G401.6 (cell line): Measurements from ENCODE around the gene LCP2.

Experiments used
- FAIRE-seq: peaks from 2 replicates; lab custom pipeline; 2012; peaks lifted over from hg19 to GRCh38; lab: Jason Lieb, UNC

The LCP2 gene

GRCh38 chr5:170296036-170296934, 1.3 kb downstream of the LCP2 start:
- FAIRE-seq: no peak

GRCh38 chr5:170294556-170294955, 3.0 kb downstream of the LCP2 start:
- no peak for FAIRE-seq

- FAIRE-seq: no peak
Measured at GRCh38 chr5:170294057-170294456, 3.5 kb downstream of the LCP2 start.

GRCh38 chr5:170293273-170293672, 4.3 kb downstream of the LCP2 start:
- no peak for FAIRE-seq

- no peak for FAIRE-seq
Measured at GRCh38 chr5:170292179-170293104, 5.1 kb downstream of the LCP2 start.

- no peak for FAIRE-seq
Measured at GRCh38 chr5:170290498-170290897, 7.1 kb downstream of the LCP2 start.

GRCh38 chr5:170289764-170290163, 7.8 kb downstream of the LCP2 start:
- FAIRE-seq: no peak

- FAIRE-seq: no peak
Measured at GRCh38 chr5:170289121-170289520, 8.5 kb downstream of the LCP2 start.

- no peak for FAIRE-seq
Measured at GRCh38 chr5:170288551-170288950, 9.0 kb downstream of the LCP2 start.

- FAIRE-seq: no peak
Measured at GRCh38 chr5:170288151-170288550, 9.4 kb downstream of the LCP2 start.

GRCh38 chr5:170287532-170287931, 10.0 kb downstream of the LCP2 start:
- FAIRE-seq: no peak

- FAIRE-seq: no peak
Measured at GRCh38 chr5:170286386-170286925, 11.1 kb downstream of the LCP2 start.

GRCh38 chr5:170285181-170285580, 12.4 kb downstream of the LCP2 start:
- FAIRE-seq: no peak

- FAIRE-seq: no peak
Measured at GRCh38 chr5:170284231-170284630, 13.3 kb downstream of the LCP2 start.

- FAIRE-seq: no peak
Measured at GRCh38 chr5:170283296-170283695, 14.3 kb downstream of the LCP2 start.

- no peak for FAIRE-seq
Measured at GRCh38 chr5:170280011-170280493, 17.5 kb downstream of the LCP2 start.

GRCh38 chr5:170279459-170279817, 18.1 kb downstream of the LCP2 start:
- FAIRE-seq: no peak

GRCh38 chr5:170278611-170279458, 18.7 kb downstream of the LCP2 start:
- no peak for FAIRE-seq

GRCh38 chr5:170277867-170278281, 19.7 kb downstream of the LCP2 start:
- no peak for FAIRE-seq

- FAIRE-seq: no peak
Measured at GRCh38 chr5:170276140-170276539, 21.4 kb downstream of the LCP2 start.

- no peak for FAIRE-seq
Measured at GRCh38 chr5:170275376-170275994, 22.1 kb downstream of the LCP2 start.
